ENCODE measurements around the gene UBXN1.
A peak's percentile ranks its signal among the peaks of the same experiment; 100 is the strongest.

The UBXN1 gene, protein sequence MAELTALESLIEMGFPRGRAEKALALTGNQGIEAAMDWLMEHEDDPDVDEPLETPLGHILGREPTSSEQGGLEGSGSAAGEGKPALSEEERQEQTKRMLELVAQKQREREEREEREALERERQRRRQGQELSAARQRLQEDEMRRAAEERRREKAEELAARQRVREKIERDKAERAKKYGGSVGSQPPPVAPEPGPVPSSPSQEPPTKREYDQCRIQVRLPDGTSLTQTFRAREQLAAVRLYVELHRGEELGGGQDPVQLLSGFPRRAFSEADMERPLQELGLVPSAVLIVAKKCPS

DNA sequence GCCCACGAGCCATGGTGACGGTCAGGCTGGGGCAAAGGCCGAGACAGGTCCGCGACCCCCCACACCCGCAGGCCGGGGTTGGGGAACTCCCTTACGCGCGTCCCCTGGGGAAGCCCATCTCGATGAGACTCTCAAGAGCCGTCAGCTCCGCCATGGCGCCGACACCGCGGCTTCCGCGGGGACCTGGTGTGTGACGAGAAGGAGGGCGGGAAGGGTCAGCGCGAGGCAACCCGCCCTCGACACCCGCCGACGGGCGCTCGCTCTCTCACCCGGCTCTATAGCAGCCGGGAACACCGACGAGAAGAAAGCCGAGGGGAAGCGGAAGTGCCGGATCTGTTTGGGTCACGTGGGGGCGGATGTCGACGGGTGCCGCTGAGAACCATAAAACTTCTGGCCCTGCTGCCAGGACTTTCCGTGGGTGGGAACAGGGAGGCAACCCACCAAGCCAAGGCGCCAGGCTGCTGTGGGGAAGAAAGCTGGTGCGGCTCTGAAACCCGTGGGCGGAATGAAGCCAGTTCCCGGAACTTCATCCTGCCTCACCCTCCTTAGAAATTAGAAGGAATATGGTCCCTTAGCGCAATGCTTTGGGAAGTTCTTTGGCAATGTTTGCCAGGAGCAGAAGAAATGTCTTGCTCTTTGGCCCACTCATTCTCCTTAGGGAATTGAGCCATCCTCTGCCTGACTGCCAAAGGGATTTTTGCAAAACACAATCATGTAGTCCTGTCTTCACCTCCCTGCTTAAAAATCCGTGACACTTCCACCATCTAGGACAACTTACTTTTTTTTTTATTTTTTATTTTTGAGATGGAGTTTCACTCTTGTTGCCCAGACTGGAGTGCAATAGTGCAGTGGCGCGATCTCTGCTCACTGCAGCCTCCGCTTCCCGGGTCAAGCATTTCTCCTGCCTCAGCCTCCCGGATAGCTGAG, at the start of gene UBXN1:
Gene UBXN1 (minus strand): TSS at position 304 of the 927 bp plus-strand sequence. CDS start 150 bp downstream, at position 154.
- ATAC-seq, result peak; percentile 89

DNA sequence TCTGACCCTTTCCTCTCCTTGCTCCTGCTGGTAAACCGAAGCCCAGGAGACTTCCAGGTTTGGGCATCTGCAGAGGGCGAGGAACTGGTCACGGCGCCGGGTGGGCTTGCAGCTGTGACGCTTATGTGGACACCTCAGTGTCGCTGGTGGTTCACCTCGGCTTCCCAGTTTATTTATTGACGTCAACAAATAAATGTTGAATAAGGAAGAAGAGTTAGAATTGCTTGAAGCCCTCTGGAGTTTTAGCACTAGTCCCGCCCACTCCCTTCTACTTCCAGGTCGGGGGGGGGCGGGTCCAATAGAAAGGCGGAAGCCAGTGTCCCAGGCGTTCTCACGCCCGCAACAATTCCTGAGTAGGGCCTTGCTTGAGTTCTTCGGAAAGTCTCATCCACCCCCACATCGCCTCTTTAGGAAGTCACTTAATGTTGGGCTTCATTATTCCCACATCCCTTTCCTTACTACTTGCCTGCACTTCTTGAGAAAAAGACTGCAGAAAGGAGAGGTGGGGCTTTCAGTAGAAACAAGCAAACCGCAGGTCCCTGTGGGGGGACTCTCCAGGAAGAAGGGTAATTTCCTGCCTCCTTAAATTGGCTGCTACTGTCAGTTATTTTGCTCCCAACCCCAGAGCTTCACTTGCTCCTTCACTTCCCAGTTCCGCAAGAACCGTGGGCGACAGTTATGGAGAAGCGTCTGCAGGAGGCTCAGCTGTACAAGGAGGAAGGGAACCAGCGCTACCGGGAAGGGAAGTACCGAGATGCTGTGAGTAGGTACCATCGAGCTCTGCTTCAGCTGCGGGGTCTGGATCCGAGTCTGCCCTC, 49.5 kb upstream of the UBXN1 start, which contains the start of gene TTC9C:
Gene TTC9C (plus strand): TSS at position 316 of the 818 bp plus-strand sequence. CDS start 363 bp downstream, at position 679.
- peak; percentile 25 to 26 for ATAC-seq

DNA sequence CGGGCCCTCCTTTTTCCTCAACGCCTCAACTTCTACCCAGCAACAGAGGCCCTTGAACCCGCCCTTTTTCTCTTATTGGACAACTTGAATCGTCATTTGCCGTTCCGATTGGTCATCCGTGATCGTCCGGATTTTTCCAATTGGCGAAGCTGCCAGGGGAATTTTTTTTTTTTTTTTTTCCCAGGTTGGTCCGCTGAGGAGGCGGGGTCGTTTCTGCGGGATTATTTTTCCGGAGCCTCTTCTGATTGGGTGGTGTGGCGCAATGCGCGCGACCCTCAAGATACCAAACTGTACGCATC, 48.9 kb upstream of the UBXN1 start:
- ATAC-seq, result peak; percentile 62 to 66

DNA sequence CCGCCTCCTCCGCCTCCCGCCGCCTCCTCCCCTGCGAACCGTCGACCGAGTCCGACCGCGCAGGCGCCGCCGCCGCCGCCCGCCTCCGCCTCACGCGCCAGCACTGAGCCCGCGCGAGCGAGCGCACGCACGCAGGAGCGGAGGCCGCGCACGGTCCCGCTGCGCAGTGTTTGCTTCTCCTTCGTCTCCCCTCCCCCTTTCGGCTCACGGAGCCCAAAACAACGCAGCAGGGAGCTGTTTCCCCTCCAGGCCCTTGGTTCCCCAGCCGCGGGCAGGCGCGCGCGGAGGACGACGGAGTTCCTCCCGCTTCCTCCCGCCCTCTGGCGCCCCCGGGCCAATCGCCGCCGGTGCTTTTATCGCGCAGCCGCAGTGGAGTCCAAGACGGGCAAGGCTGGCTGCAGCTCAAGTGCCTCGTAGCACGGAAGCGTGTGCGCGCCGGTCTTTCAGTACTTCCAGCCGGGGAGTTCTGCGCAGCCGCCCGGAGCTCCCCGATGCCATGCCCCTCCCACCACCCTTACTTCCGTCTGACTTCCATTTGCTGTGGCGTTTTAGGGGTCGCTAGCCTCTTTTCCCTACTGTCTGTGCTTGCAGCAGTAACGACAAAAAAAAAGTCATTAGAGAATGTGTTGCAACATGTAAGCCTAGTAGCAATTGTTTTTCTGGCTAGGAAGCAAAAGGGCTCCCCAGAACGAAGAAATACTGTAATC, 48.4 kb upstream of the UBXN1 start, which contains the start of gene HNRNPUL2:
Gene HNRNPUL2 (minus strand): TSS at position 293 of the 707 bp plus-strand sequence. CDS start 301 bp downstream, outside the sequence.
- peak; percentile 84 to 85 for ATAC-seq

DNA sequence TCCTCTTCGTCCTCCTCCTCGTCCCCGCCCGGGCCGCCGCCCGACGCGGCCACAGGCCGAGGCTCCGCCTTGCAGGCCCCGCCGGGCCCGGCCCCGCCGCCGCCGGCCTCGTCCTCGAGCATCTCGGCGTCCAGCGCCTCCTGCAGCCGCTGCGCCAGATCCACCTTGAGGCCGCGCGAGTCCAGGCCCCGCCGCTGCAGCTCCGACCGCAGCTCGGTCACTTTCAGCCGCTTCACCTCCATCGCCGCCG, 48.0 kb upstream of the UBXN1 start:
- peak; percentile 1 to 2 for ATAC-seq

DNA sequence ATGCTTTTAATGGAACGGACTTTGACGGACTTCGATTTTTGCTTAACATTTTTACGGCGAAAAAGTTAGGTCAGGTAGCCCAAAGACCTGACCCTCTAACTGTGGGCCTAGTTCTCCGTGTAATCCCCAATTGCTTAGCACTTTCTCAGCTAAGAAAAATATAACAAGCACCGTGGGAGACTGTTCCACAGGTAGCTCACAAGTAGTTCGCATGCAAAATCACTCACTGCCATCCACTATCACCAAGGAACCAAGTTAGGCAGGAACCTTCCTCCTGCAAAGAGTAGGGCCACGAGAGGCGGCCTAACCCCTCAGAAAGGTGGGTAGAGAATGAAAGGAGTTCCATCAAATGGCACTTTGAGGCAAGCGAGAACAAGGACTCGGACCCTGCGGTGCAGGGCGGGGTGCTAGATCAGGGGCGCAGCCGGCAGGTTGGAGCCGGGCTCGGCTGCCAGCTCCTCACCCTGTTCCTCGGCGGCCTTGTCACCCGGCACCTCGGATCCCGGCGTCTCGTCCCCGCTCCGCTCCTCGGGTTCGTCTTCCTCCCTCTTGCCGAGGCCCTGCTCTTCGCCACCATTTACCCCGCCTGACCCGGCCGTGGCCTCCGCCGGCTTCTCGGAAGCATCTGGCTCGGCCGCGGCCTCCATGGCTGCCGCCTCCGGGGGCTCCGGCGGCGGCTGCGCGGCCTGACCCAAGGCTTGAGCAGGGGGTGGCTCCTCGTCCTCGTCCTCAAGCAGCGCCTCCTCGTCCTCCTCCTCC, 47.5 kb upstream of the UBXN1 start:
- ATAC-seq, result no peak

DNA sequence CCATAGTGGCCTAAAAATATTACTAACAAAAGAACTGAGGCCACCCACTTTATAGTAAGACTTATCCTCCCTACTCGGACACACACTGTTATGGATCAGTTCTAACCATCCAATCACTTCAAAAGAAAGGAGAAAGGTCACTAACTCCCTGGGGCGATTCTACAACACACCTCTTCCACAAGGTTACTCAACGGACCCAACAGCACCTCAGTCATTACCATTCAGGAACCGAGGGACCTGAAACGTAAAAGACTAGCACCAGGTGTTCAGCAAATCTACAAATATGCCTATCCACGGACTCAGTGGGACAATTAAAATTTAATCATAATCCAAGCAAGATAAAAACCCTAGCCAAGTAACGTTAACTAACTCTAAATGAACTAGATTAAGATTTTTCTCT, 46.8 kb upstream of the UBXN1 start:
- ATAC-seq, result no peak

DNA sequence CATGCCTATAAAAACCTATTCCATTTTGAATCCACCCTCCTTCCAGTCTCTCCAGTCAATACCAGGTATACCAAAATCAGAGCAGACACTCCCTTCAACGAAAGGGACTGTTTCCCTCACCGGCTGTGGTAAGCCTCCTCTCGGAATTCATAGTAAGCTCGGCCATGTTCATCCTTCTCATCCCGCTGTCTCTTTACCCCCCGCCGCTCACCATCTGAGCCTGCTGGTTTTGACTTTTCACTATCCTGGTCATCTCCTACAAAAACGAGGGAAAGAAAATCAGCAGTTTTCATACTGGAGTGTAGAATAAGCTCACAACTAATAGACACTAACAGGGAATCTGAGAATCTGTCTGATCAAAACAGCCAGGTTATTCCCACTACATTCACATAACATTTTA, 45.3 kb upstream of the UBXN1 start:
- no peak for ATAC-seq

DNA sequence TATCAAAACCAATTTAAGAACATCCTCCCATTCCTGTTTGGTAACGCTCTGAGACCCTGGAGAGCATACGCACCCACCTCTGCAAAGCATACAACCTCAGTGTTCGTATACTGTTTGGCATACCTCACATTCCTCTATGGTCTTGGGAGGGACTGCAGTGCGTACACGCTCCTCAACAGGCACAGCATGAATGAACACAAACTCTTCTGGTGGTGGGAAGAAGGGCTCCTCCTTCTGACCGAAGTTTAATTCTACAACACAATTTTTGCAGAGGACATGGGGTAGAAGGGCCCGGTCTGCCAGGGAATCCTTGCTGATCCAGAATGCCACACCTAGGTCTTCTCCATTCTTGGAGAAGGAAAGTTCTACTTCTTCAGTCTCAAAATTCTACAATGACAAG, 43.1 kb upstream of the UBXN1 start:
- no peak for ATAC-seq

DNA sequence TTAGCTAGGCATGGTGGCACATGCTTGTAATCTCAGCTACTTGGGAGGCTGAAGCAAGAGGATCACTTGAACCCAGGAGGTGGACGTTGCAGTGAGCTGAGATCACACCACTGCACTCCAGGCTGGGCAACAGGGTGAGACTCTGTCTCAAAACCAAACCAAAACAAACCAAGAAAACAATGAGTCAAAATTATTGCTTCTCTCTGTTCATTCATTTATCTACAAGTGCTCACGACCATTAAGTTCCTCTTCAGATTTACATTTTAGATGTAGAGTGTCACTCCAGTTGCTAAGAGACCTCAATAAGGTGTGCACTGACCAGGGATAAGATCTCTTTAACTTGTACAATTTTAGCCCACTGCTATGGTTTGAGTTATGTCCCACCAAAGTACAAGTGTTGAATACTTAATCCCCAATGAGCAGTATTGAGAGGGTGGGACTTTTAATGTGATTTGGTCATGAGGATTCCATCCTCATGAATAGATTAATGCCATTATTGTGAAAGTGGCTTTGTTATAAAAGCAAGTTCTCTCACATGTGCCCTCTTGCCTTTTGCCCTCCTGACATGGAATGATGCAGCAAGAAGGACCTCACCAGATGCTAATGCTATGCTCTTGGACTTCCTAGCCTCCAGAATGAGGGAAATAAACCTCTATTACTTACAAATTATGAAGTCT, 40.6 kb upstream of the UBXN1 start:
- ATAC-seq, result peak; percentile 41 to 51

DNA sequence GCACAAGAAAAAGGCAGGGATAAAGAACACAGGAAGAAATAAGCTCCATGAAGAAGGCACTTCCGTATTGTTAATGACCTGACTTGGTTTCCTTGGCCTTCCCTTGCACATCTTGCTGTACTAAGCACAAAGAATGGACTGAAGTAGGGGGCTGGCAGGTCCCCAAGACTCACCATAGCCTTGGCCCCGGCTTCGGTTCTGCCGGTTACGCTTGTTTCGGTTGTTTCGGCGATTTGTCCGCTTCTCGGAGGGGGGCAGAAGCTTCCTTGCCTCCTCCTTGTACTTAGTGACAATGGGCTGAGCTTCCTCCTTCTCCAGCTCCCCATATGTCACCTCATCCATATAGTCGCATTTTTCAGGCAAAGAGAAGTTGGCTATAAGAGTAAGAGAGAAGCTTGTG, 37.9 kb upstream of the UBXN1 start:
- no peak for ATAC-seq

DNA sequence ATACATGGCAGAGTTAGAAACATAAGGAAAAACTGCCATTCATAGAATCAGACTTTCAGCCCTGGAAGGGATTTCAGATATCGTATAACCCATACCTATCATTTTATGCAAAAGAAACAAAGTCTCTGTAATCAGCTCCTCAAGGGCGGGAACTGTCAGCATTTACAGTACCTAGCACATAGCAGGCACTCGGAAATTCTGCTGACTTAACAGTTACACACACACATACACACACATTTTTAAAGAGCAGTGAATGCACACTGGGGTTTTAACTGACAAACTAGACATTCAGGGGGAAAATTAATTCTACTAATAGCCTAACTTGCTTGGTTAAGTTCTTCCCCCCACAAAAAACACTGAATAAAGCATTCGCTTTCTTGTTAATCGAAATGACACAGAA, 37.3 kb upstream of the UBXN1 start:
- no peak for ATAC-seq

DNA sequence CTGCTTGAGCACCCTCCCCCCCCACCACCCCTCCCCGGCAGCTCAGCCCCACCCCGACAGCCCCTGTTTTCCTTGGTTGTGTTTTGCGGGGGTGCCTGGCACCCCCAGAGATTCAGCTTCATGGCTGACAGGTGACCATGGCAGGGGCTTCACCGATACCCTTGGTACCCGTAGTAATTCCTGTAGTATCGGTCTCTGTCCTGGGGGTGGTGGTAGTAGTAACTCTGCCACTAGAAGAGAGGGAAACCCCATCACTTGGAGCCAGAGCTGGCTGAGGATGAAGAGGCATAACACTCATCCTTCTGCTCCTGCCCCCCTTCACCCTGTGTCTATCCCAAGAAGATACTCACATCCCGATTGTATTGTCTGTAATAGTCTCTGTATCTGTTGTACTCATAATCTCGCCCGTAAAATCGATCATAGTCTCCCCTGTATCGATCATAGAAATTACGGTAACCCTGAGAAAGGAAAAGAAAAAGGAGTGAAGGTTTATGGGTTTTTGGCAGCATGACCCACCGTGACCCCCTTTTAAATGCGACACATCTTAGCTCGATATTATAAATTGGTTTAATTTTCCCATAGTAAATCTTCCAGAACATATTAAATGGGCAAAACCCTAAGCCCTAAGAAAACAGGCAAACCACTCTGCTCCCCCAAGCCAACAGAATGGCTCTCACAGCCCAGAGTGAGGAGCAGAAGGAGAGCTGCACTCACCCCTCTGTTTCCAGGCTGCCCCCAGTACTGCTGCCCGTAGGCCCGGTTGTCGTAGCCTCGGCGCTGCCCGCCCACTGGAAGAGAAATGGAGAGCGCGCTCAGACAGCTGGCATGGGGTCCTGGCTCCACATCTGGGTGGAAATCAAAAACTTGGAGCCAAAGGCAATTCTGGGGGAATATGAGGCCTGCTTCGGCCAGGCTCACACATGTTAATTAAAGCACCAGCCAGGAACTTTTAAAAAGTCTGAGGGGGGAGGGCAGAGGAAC, 36.6 kb upstream of the UBXN1 start:
- ATAC-seq, result no peak

DNA sequence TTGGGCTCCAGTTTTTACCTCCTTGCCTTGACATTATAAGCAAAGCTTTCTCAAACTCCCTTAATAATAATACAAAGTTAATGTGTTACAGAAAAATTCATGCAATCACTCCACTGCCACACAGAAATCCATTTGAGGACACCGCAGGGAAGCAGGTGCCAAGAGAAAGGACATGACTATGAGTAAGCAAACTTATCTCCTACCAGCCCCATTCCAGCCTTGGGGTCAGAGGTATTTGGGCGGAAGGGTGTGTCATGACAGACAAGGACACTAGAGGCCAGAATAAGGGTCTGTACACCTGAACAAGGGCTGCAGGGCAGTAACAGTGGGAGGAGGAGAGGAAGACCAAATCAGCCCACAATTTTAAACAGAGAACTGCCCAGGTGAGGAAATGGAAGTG, 34.5 kb upstream of the UBXN1 start:
- ATAC-seq, result no peak

DNA sequence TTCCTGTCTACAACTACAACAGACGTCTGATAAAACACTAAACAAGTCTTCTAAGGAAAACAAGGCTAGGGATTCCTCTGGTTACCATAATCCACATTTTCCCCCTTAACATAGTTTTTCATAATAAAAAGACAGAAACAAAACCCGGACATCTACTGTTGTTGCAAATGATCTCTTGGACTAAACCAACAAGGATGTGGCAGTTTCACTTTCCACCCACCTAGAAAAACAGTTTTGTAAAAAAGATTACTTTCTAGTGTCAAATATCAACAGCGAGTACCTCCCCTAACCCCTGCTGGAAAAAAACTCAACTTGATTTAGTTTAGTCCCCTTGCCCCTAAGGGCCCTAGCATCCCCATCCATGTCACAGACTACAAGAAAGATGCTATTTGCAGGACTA, 34.0 kb upstream of the UBXN1 start:
- ATAC-seq, result no peak

DNA sequence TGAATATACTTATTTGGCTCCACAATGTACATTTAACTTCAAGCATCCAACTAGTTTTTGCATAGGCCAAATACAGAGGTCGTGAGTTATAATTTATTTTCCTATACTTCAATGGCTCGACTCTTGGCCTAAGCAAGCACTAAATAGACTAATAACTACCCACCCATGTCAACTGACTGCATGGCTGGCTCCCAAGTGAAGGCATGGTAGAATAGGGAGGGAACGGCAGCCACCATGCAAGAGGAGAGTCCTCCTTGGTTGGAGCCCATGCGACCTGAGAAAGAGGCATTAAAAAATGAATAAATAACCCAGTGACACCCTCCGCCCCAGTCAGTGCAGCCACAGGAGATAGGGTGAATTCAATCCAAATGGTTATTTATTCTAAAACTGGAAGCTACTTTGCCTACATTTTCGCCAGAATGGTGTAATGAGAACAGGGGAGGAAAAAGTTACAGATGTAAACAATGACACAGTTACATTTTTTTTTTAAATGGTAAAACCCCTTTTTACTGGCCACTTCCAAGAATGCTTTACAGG, 33.5 kb upstream of the UBXN1 start:
- ATAC-seq, result no peak

DNA sequence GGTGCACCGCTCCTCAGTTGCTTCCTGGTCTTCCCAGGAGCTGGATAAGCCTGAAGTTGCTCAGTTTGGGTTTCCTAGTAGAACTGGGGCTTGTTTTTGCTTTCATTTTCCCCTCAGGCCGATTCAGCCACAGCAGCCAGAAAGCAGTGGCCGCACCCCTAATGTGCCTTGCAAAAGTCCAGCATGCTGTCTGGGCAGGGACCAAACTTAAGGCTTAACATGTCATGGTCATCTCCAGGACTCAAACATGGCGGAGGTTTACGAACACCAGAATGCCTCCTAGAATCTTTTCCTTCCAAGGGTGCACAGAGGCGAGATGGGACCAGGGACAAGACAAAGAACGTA, 31.1 kb upstream of the UBXN1 start:
- no peak for ATAC-seq

DNA sequence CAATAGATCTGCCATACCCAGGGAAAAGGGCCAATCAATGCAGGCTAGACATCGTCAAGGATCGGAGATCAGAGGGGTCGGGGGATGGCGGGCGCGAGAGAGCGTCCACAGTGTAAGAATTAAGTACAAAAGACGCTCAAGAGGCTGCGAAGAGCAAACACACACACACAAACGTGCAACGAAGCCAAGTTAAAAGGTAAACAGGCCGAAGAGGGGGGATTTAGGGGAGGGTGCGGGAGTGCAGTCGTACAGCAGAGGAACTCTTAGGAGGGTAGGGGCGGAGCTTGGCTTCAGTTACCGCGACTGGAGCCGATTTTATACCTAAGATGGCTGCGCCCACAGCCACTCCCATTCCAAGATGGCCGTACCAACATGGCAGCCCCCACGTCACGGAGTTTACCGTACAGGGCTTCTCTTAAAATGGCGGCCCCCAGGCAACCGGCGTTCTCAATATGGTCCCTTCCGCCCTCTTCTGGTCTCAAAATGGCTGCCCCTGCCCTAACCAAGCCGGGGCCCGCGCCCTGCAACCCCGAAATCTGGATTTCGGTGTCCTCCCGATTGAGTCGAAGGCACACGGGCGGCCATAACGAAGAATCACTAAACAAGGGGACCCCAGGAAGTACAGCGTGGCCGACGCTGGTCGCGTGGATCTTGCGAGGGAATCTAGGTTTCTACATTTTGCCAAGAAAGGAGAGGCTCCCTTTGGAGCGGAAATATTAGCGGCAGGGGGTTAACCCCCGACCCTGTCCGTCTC, 30.6 kb upstream of the UBXN1 start:
- peak; percentile 84 for ATAC-seq

DNA sequence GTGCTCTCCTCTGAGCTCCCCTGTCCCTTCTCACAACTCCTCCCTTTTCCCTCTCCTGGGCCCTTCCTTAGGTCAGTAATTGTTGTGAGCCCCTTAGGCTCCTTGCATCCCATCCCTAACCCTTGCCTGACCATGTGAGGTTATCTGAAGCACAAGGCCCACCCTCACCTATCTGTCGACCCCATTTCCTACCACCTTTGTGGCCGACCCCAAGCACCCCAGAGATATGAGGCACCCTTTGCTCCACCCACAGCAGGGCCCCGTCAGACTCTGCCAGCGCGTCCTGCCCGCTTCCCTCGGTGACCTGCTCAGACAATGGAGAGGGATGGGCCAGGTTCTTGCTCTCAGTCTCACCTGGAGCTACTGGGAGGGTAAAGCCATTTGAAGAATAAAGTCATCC, 29.9 kb upstream of the UBXN1 start:
- ATAC-seq, result peak; percentile 12 to 14

Data from activated CD4-positive, CD25-positive, alpha-beta regulatory T cell treated with anti-CD3 and anti-CD28 coated beads, Interleukin-2, amount 50 U/mL, for 24 hours (primary cell).